Gastrocnemius medialis (tissue), 4 donors: ENCODE results near the gene DNAJB13.

Experiments used
- CTCF ChIP-seq, 5 experiments: fragments of 450-650 bp in 3 of 5; fragments of 200-600 bp in 2 of 5; sonication (generic) in 2 of 5; IDR thresholded peaks in 4 of 5; conservative IDR thresholded peaks in 1 of 5; 1 replicate in 4 of 5; 2 replicates in 1 of 5; pipeline ENCODE4 v1.5.1; 2016 to 2019; ENCODE audit warnings: antibody characterized with exemption in 5 of 5, mild to moderate bottlenecking in 3 of 5, moderate library complexity in 3 of 5
- POLR2A ChIP-seq, 2 donors: fragments of 450-650 bp; IDR thresholded peaks; one replicate each; pipeline ENCODE4 v1.6.1; 2017; ENCODE audit warnings: antibody characterized with exemption in 2 of 2, mild to moderate bottlenecking in 2 of 2, moderate library complexity in 2 of 2

DNA sequence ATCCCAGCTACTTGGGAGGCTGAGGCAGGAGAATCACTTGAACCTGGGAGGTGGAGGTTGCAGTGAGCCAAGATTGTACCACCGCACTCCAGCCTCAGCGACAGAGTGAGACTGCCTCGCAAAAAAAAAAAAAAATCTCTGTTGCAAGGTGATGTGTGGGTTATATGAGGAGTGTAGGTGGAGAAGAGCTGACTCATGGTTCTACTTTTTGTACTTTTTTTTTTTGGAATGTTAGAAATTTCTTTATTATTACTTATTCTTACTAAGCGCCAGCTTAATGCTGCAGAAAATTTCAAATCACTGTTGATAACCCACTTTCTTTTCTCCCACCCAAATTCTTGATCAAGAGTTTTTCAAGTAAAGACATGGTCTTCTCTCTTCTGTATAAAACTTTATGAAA is 29.6 kb upstream of the DNAJB13 start:
- no peak for TF ChIP-seq CTCF (IDR thresholded peaks at IDR 0.05 in 4 of 5, conservative IDR thresholded peaks at IDR 0.05 in 1 of 5)
- no peak for TF ChIP-seq POLR2A (IDR thresholded peaks at IDR 0.05)
